Liver (tissue), 9 donors: ENCODE results near the gene MSH4. TPM values are rescaled to one million over a fixed set of nuclear protein-coding genes. Genes with fewer than 3 reads are reported as not detected.

Experiments used
- DNase-seq: peaks from one replicate; pipeline ENCODE4 v3.0.0-alpha.2; 2017; ENCODE audit warnings: low spot score
- H3K27ac ChIP-seq, 2 donors: one replicate each; pipeline ENCODE4 v1.7.0; 2013; ENCODE audit warnings: inconsistent platforms in 2 of 2, low read length in 2 of 2, control low read depth in 1 of 2, low read depth in 1 of 2, mild to moderate bottlenecking in 1 of 2
- H3K27me3 ChIP-seq, 4 donors: one replicate each; pipeline versions ENCODE4 v1.6.1 to v1.7.0; 2013; ENCODE audit warnings: low read length in 3 of 4, inconsistent platforms in 1 of 4, mild to moderate bottlenecking in 1 of 4, moderate library complexity in 1 of 4; ENCODE audit not compliant: control insufficient read depth in 4 of 4, insufficient read depth in 4 of 4
- H3K36me3 ChIP-seq, 4 donors: one replicate each; pipeline versions ENCODE4 v1.6.1 to v1.7.0; 2013; ENCODE audit warnings: low read length in 3 of 4, mild to moderate bottlenecking in 3 of 4, low read depth in 1 of 4, moderate library complexity in 1 of 4; ENCODE audit not compliant: control insufficient read depth in 4 of 4, insufficient read depth in 3 of 4
- H3K4me1 ChIP-seq, 4 donors: one replicate each; pipeline versions ENCODE4 v1.6.1 to v1.7.0; 2013; ENCODE audit warnings: low read length in 3 of 4, mild to moderate bottlenecking in 3 of 4, moderate library complexity in 1 of 4; ENCODE audit not compliant: control insufficient read depth in 4 of 4, insufficient read depth in 4 of 4
- H3K4me3 ChIP-seq, 3 donors: one replicate each; pipeline versions ENCODE4 v1.6.1 to v1.7.0; 2013; ENCODE audit warnings: low read length in 3 of 3, control low read depth in 1 of 3, low read depth in 1 of 3, mild to moderate bottlenecking in 1 of 3
- H3K9ac ChIP-seq, 2 donors: one replicate each; pipeline ENCODE4 v1.7.0; 2013; ENCODE audit warnings: low read length in 2 of 2, mild to moderate bottlenecking in 2 of 2, moderate library complexity in 2 of 2, control low read depth in 1 of 2, low read depth in 1 of 2
- H3K9me3 ChIP-seq, 4 donors: one replicate each; pipeline versions ENCODE4 v1.6.1 to v1.7.0; 2013; ENCODE audit warnings: low read length in 3 of 4; ENCODE audit not compliant: control insufficient read depth in 4 of 4
- CTCF ChIP-seq: fragments of 150-350 bp; IDR thresholded peaks from 2 replicates; pipeline ENCODE4 v1.5.1; 2017; ENCODE audit warnings: improper control_type of control experiment, low read depth, low read length; ENCODE audit not compliant: missing input control
- EGR1 ChIP-seq, 2 donors: IDR thresholded peaks; 2 replicates each; pipeline ENCODE4 v1.6.1; 2016 to 2018; ENCODE audit warnings: antibody characterized with exemption in 2 of 2, low read depth in 2 of 2
- FOXA1 ChIP-seq: IDR thresholded peaks from 2 replicates; pipeline ENCODE4 v1.6.1; 2016; ENCODE audit warnings: antibody characterized with exemption
- FOXA2 ChIP-seq: IDR thresholded peaks from 2 replicates; pipeline ENCODE4 v1.6.1; 2016; ENCODE audit warnings: antibody characterized with exemption
- GABPA ChIP-seq, 2 donors: IDR thresholded peaks in 1 of 2; conservative IDR thresholded peaks in 1 of 2; 2 replicates each; pipeline ENCODE4 v1.6.1; 2016; ENCODE audit warnings: antibody characterized with exemption in 2 of 2, mild to moderate bottlenecking in 1 of 2, moderate library complexity in 1 of 2
- HNF4A ChIP-seq, 2 donors: conservative IDR thresholded peaks; 2 replicates each; pipeline ENCODE4 v1.6.1; 2016; ENCODE audit warnings: antibody characterized with exemption in 2 of 2, mild to moderate bottlenecking in 2 of 2
- HNF4G ChIP-seq: IDR thresholded peaks from 2 replicates; pipeline ENCODE4 v1.6.1; 2016; ENCODE audit warnings: antibody characterized with exemption
- JUND ChIP-seq, 2 donors: IDR thresholded peaks; 2 replicates each; pipeline ENCODE4 v1.6.1; 2016; ENCODE audit warnings: antibody characterized with exemption in 2 of 2
- MAX ChIP-seq: IDR thresholded peaks from 2 replicates; pipeline ENCODE4 v1.6.1; 2016; ENCODE audit warnings: antibody characterized with exemption
- NR2F2 ChIP-seq: IDR thresholded peaks from 2 replicates; pipeline ENCODE4 v1.6.1; 2016; ENCODE audit warnings: antibody characterized with exemption
- RAD21 ChIP-seq, 2 donors: IDR thresholded peaks; 2 replicates each; pipeline ENCODE4 v1.6.1; 2016; ENCODE audit warnings: antibody characterized with exemption in 2 of 2, mild to moderate bottlenecking in 2 of 2
- REST ChIP-seq: IDR thresholded peaks from 2 replicates; pipeline ENCODE4 v1.6.1; 2016; ENCODE audit warnings: antibody characterized with exemption, mild to moderate bottlenecking
- RXRA ChIP-seq, 2 donors: IDR thresholded peaks; 2 replicates each; pipeline ENCODE4 v1.6.1; 2017 to 2018; ENCODE audit warnings: antibody characterized with exemption in 2 of 2, mild to moderate bottlenecking in 1 of 2
- SP1 ChIP-seq: IDR thresholded peaks from 2 replicates; pipeline ENCODE4 v1.6.1; 2018; ENCODE audit warnings: antibody characterized with exemption, mild to moderate bottlenecking
- YY1 ChIP-seq: IDR thresholded peaks from 2 replicates; pipeline ENCODE4 v1.6.1; 2016; ENCODE audit warnings: antibody characterized with exemption, mild to moderate bottlenecking
- ZBTB33 ChIP-seq: IDR thresholded peaks from 2 replicates; pipeline ENCODE4 v1.6.1; 2016; ENCODE audit warnings: antibody characterized with exemption
- WGBS: extraction: QIAGEN DNeasy Blood & Tissue Kit; methylation state at CpG from one replicate; pipeline ENCODE4 v1.1.7; 2013; 5-methylcytosine and 5-hydroxymethylcytosine counted together
- polyA plus RNA-seq, 2 donors: library from polyadenylated mRNA; stranded (reverse) in 1 of 2; unstranded in 1 of 2; fragments of 200-250 nt in 1 of 2; fragments of >200 nt in 1 of 2; fragmentation: Nextera tagmentation in 1 of 2; extraction: Ambion mirVana in 1 of 2; gene quantifications; one replicate each; pipeline versions ENCODE4 v1.2.1 to v1.2.3, GENCODE V29; 2013 to 2015
- total RNA-seq, 2 donors: library from RNA; depleted of rRNA; stranded (reverse); fragments of >200 nt; gene quantifications; one replicate each; pipeline ENCODE4 v1.2.3, GENCODE V29; 2014
- TF ChIP-seq, protein P1 (sequence below): IDR thresholded peaks from 2 replicates; pipeline ENCODE4 v1.6.1; 2016; ENCODE audit warnings: antibody characterized with exemption
- donor health status: healthy.
- donor health status: healthy.
- donor health status: healthy.
- donor health status: healthy.
- donor health status: healthy.

Gene MSH4
- total and polyA plus RNA-seq, 4 donors, result 0.08 to 0.14 TPM; not detected in 2

- Histone ChIP-seq H3K27ac (no peak overlapping the region), H3K9ac (no peak overlapping the region), H3K9me3 (no peaks in the 10 kb centered on the region), H3K36me3 (no peaks in the 10 kb centered on the region), H3K27me3 (no peaks in the 10 kb centered on the region), H3K4me1 (no peaks in the 10 kb centered on the region), H3K4me3 (no peak overlapping the region)
- no peak for TF ChIP-seq GABPA (IDR thresholded peaks at IDR 0.05 in 1 of 2, conservative IDR thresholded peaks at IDR 0.05 in 1 of 2)
- TF ChIP-seq, protein P1, sequence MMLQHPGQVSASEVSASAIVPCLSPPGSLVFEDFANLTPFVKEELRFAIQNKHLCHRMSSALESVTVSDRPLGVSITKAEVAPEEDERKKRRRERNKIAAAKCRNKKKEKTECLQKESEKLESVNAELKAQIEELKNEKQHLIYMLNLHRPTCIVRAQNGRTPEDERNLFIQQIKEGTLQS, result no peak
- no peak for TF ChIP-seq ZBTB33
- no peak for TF ChIP-seq REST
- no peak for TF ChIP-seq CTCF
- TF ChIP-seq HNF4A (conservative IDR thresholded peaks at IDR 0.05), result no peak
- TF ChIP-seq NR2F2, result no peak
- TF ChIP-seq SP1, result no peak
- no peak for TF ChIP-seq MAX
- no peak for TF ChIP-seq EGR1 (IDR thresholded peaks at IDR 0.05; ENCODE audit: low read depth in 2 of 2)
- no peak for TF ChIP-seq FOXA1
- TF ChIP-seq HNF4G, result no peak
- no peak for TF ChIP-seq RXRA (IDR thresholded peaks at IDR 0.05)
- no peak for TF ChIP-seq RAD21 (IDR thresholded peaks at IDR 0.05)
- no peak for TF ChIP-seq FOXA2
- TF ChIP-seq YY1, result no peak
- no peak for TF ChIP-seq JUND (IDR thresholded peaks at IDR 0.05)
- DNase-seq, result no peak
These were observed 44.7 kb downstream of the MSH4 start for GRCh38 chr1:75841421-75841820.

- WGBS, result 47% methylated on average over 1 of the region's 1 CpG
- H3K9me3 ChIP-seq, result no peaks in the 10 kb centered on the region
- no peaks in the 10 kb centered on the region for H3K36me3 ChIP-seq
- DNase-seq, result no peak
- H3K27me3 ChIP-seq, result no peaks in the 10 kb centered on the region
- no peak overlapping the region for H3K27ac ChIP-seq
- no peaks in the 10 kb centered on the region for H3K4me1 ChIP-seq
- no peak overlapping the region for H3K9ac ChIP-seq
- no peak overlapping the region for H3K4me3 ChIP-seq
- no peak for TF ChIP-seq JUND (IDR thresholded peaks at IDR 0.05)
- no peak for TF ChIP-seq NR2F2
- no peak for TF ChIP-seq FOXA1
- TF ChIP-seq, protein P1, result no peak
- no peak for TF ChIP-seq GABPA (IDR thresholded peaks at IDR 0.05 in 1 of 2, conservative IDR thresholded peaks at IDR 0.05 in 1 of 2)
- no peak for TF ChIP-seq EGR1 (IDR thresholded peaks at IDR 0.05; ENCODE audit: low read depth in 2 of 2)
- no peak for TF ChIP-seq CTCF
- TF ChIP-seq MAX, result no peak
- TF ChIP-seq REST, result no peak
- no peak for TF ChIP-seq HNF4G
- TF ChIP-seq RAD21 (IDR thresholded peaks at IDR 0.05), result no peak
- TF ChIP-seq SP1, result no peak
These were observed 48.9 kb downstream of the MSH4 start for GRCh38 chr1:75845576-75845975.
